Ishikawa (cell line): Measurements from ENCODE around the gene SLC17A7.

Experiments used
- CEBPB ChIP-seq: IDR thresholded peaks from 2 replicates; pipeline ENCODE4 v1.6.1; 2012
- CREB1 ChIP-seq: IDR thresholded peaks from 2 replicates; pipeline ENCODE4 v1.6.1; 2012; ENCODE audit warnings: low read depth
- EGR1 ChIP-seq: IDR thresholded peaks from 2 replicates; pipeline ENCODE4 v1.6.1; 2012
- EP300 ChIP-seq: IDR thresholded peaks from 2 replicates; pipeline ENCODE4 v1.6.1; 2012; ENCODE audit warnings: borderline replicate concordance
- FOXM1 ChIP-seq: IDR thresholded peaks from 2 replicates; pipeline ENCODE4 v1.6.1; 2012; ENCODE audit warnings: low read depth, borderline replicate concordance
- RAD21 ChIP-seq: IDR thresholded peaks from 2 replicates; pipeline ENCODE4 v1.6.1; 2012; ENCODE audit warnings: low read depth
- TAF1 ChIP-seq: IDR thresholded peaks from 2 replicates; pipeline ENCODE4 v1.6.1; 2012; ENCODE audit warnings: low read depth, mild to moderate bottlenecking
- TCF12 ChIP-seq: IDR thresholded peaks from 2 replicates; pipeline ENCODE4 v1.6.1; 2012; ENCODE audit warnings: low read depth
- ZBTB7A ChIP-seq: IDR thresholded peaks from 2 replicates; pipeline ENCODE4 v1.6.1; 2012; ENCODE audit warnings: low read depth
- TF ChIP-seq, protein P1 (sequence below): IDR thresholded peaks from 2 replicates; pipeline ENCODE4 v1.6.1; 2012

DNA sequence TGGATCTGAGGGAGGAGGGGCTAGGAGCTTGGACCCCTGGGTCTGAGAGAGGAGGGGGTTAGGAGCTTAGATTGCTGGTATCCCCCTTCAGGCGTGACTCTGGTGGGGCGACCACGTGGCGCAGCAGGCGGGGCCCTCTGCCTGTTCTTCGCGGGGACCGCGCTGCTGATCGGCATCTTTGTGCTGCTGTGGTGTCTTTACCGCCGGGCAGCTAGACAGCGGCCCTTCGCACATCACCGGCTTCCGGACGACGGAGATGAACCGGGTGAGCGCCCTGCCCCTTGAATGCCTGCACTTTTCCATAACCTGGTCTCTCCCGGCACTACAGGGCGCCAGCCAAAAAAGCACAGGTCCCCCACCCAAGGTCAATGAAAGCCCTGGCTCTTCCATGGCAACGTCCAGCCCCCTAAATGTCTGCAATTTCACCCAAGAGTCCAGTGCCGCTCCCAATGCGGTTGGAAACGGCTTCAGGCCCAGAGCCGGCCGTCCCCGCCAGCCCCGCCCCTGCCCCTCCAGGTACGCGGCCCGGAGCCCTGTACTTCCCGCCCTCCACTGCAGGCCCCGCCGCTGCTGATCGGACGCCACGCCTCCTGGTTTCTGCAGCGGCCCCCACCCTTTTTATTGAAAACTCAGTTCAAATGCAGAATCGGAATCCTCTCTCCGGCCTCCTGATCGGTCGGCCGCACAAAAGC is 13.3 kb downstream of the SLC17A7 start:
- TF ChIP-seq RAD21: no peak
- no peak for TF ChIP-seq FOXM1
- no peak for TF ChIP-seq TAF1
- TF ChIP-seq EP300: no peak
- no peak for TF ChIP-seq EGR1
- TF ChIP-seq, protein P1, sequence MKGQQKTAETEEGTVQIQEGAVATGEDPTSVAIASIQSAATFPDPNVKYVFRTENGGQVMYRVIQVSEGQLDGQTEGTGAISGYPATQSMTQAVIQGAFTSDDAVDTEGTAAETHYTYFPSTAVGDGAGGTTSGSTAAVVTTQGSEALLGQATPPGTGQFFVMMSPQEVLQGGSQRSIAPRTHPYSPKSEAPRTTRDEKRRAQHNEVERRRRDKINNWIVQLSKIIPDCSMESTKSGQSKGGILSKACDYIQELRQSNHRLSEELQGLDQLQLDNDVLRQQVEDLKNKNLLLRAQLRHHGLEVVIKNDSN: peak; percentile 47
- no peak for TF ChIP-seq CREB1
- TF ChIP-seq ZBTB7A: no peak
- no peak for TF ChIP-seq TCF12
- TF ChIP-seq CEBPB: no peak
